GM15510 (cell line): ENCODE measurements around the gene TNIK.

Experiments used
- POLR2A ChIP-seq: IDR thresholded peaks from 3 replicates; pipeline ENCODE4 v1.6.1; 2011; ENCODE audit warnings: borderline replicate concordance; ENCODE audit not compliant: insufficient read length; ENCODE audit errors: extremely low read depth

TNIK gene

DNA sequence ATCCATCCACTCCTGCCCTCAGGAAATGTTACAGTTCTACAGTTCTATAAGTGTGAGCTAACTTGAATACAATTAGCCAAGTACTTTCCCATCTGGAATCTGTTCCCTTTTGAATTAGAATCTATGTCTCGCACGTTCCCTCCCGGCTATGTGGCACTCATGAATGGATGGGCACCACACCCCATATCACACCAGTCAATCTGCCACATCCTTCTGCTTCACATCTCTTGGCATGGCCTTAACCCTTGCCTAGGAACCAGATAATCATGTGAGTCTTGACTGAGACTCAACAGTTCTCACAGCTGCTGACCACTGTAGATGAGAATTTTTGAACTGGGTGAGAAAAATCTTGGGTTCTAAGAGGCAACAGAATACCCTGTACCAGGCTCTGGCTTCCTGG lies 180.2 kb downstream of the TNIK start:
- no peak for TF ChIP-seq POLR2A

DNA sequence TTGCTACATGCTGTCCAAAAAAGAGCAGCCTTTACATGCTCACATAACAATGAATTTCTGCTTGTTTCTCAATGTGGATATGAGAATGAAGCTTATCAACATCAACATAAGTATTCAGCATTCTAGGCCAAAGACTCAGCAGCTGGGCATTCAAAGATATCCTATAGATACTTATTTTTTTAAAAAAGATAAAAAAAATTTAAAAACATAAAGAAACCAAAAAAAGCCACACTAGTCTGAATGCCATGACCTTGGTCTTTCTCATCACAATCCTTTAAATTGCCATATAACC lies 182.0 kb downstream of the TNIK start:
- no peak for TF ChIP-seq POLR2A

DNA sequence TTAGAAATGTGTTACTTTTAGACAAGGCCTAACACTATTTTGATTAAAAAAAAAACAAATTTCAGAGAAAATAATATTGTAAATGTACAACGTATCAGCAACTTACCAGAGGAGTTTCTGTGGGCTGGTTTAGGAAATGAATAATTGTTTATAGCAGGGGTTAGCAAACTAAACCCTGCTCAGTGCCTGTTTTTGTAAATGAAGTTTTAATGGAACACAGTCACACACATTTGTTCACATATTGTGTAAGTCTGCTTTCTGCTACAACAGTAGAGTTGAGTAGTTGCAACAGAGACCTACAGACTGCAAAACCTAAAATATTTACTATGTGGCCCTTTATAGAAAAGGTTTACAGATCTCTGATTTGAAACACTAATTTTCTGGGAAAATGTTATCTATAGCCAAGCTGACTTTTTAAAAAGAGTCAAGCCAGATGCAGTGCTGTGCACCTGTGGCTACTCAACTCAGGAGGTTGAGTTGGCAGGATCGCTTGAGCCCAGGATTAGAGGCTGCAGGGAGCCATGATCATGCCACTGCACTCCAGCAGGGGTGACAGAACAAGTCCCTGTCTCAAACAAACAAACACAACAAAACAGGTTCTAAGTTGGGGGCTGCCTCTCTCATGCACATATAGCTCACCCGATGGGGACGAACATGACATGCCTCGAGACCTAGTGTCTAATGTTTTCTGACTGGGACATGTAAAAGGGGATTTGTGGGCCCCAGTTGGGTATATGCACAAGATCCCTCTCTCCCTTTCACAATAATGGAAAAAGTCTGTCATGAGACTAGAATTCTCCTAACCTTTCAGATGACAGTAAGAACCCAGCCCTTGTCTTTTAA lies 182.5 kb downstream of the TNIK start:
- no peak for TF ChIP-seq POLR2A

DNA sequence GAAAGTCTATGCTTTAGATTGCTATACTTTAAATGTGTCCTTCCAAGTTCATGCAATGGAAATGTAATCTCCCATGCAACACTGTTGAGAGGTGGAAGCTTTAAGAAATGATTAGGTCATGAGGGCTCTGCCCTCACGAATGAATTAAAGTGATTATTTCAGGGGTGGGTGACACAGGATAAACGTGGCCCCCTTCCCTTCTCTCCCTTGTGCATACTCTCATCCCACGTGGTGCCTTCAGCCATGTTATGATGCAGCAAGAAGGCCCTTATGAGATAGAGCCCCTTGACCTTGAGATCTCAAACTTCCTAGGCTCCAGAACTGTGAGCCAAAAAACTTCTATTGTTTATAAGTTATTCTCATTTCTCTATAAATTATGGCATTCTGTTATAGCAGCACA lies 183.3 kb downstream of the TNIK start:
- TF ChIP-seq POLR2A, result no peak

DNA sequence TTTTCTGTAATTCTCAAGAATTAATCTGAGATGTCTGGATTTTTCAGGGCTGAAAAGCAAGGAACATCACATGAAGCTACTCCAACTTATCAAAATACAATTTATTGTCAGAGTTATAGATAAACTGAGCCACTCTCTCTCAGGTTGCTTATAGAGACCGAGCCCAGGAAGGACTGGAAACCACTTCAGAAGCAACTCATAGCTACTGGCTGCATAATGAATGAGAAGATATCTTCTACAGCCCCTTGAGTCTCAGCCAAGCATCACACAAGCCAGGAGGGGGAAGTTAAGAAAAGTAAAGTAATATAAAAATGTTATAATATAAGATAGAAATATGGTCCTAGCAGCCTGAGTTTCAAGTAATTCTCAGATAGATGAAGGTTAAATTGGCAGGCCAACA lies 186.0 kb downstream of the TNIK start:
- TF ChIP-seq POLR2A, result no peak

DNA sequence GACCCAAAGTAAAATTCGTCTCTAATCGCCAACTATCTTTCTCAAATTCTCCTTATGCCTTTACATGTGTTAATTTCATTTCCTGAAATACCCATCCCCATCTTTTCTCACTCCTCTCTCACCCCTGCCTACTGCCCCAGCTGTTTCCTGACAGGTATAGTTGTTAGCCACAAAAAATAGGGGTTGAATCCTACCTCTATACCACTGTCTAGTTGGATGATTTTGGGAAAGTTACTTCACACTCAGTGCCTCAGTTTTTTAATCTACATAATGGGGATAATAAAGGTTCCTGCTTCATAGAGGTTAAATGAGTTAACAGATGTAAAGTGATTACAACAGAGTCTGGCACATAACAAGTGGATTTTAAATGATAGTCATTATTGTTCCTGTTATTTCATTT lies 189.7 kb downstream of the TNIK start:
- TF ChIP-seq POLR2A, result no peak

DNA sequence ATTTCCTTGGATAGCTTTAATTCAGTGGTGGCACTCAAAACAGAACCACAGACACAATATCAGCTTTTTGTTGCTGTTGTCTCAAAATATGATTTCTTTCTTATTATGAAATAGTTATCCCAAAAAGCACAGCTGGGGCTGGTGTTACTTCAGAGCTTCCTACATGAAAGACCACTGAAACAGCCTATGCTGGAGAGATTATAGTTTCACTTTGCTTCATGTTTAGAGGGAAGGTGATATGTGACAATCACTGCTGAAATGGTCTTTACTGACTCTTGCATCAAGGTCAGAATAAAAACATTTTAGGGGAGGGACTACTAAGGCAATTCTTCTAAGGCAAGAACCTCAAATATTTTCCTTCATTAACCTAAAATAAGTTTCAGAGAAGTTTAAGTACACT lies 190.7 kb downstream of the TNIK start:
- no peak for TF ChIP-seq POLR2A

DNA sequence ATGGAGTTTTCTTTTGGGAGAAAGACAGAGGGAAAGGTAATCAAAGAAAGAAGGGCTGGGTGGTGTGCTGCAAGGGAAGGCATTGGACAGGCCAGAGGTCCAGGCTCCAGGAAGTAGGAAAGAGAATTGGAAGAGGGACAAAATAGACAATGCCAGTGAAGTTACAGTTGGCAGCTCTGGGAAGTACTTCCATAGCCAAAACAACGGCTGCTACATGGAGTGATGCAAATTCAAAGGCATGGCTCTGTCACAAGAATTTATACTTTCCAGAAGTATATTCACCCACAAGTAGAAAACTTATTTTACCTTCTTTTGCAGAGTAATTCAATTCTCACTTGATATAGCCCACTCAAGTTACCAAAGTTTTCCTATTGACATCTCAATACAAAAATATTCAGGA lies 191.5 kb downstream of the TNIK start:
- no peak for TF ChIP-seq POLR2A

DNA sequence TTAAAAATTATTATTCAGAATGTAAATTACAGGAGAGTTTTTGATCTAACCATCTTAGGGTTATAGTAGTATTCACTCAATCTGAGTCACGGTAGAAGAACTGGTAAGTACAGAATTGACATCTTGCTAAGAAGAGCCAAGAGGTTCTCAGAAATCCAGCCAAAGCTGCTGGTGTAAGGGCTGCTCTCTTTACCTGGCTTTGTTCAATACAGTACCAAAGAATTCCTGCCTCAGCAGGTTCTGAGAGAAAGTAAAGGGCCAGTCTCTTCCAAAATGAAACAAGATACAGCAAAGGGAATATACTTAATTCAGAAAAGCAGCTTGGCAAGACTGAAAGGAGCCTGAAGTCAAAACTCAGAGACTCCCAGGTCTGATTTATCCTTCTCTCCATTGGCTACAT lies 193.1 kb downstream of the TNIK start:
- no peak for TF ChIP-seq POLR2A

DNA sequence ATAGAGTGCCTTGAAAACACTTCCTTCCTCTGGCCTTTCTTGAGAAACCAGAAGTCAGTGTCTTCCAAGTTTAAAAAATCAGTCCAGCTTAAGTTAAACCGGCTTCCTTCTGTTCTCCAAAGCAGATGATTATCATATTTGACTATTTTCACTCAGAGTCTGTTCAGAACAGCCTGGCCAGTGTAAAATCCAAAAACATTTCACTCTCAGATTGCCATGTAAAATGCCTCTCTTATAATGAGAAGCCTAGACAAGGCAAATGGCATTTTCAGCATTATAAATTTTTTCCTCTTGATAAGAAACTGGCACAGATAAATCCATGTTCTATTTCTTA lies 193.5 kb downstream of the TNIK start:
- TF ChIP-seq POLR2A, result no peak

DNA sequence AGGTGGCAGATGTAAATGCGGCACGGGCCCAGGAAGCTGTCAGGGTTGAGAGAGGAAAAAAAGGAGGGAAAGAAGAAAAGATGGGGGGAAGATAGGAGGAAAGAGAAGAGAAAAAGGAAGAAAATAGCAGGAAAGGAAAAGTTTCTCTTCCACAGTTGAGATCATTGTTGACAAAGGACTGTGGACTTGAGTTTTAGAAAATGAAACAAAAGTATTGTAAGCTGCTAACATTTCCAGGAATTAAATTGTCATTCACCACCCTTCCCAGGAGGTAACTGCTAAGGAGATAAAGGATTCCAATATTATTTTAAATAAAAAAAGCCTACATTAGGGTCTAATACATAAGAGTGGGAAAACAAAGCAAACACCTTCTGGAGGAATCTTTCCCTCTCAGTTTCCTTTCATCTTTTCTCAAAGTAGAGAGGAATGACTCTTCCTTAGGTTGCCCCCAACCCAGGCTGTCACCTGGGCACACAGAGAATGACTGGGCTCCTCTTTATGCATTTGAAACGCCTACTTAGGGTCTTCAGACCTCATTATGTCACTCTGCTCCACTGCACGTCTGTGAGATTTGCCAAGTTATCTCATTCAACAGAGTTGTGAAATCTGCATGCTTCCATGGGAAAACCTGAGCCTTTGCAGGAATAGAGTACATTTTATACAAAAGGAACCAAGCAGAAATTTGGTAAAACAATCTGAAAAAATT lies 194.0 kb downstream of the TNIK start:
- no peak for TF ChIP-seq POLR2A

DNA sequence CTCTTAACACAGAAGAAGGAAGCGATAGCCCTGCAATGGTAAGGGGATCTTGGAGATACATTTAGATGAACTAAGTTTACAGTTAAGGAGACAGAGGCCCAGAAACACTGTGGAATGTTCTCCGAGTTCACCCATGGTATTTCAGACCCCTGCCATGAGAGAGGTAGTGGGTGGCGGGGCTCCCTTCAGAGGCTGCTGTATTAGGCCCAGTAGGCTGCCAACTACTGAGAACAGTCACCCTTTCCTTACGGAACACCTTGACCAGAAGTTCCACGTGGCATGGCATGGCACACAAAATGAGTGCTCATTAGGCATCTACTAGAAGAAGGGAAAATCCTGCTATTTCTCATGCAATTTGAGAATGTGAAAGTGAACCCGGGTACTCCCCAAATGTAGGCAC lies 195.4 kb downstream of the TNIK start:
- no peak for TF ChIP-seq POLR2A

DNA sequence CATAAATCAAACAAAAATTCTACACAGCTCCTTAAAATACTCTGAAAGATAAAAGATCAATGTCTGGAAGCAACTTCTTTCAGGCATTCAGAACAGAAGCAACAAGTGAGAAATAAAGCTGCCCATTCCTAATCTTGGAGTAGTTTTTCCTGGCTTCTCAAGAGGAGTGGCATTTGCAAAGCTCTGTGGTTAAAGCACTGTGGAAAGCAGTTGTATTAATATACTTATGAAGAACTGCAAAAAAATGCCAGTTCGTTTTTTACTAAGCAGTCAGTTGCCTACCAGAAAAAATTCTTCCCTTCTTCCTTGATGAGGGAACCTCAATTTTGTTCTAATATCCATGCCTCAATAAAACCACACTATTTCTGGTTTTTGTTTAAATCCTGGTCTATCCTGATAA lies 197.8 kb downstream of the TNIK start:
- TF ChIP-seq POLR2A, result no peak

DNA sequence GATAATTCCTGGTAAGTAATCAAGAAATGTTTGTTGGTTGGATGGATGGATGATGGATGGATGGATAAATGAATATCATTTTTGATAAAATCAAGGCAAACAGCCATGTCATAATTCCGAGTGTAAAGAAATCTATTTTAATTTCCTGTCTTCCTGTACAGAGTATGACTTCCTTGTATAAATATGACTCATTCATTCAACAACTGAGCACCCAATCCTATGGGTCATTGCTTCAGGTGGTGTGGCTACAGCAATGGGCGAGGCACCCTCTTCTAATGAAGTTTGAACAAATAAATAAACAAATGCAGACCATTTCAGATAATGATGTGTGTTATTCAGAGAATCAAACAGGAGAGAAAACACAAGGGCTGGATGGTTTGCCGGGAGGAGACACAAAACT lies 198.7 kb downstream of the TNIK start:
- no peak for TF ChIP-seq POLR2A

DNA sequence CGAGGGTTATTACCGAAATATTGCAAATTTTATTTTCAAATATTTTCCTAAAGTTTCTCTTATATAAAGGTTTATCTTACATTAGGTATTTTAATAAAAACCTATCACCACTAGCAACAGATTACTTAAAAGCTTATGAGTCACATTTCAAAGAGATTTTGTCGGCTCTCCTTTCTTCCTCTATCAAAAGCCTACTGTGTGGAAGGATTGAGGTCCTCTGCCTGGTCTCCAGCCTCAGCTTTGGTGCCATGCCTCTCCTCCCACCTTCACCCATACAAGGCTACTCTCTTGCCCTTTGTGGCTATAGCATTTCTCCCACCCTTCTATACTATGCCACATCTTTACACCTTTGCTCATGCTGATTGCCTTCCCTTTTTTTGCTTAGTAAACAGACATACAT lies 199.3 kb downstream of the TNIK start:
- TF ChIP-seq POLR2A, result no peak

DNA sequence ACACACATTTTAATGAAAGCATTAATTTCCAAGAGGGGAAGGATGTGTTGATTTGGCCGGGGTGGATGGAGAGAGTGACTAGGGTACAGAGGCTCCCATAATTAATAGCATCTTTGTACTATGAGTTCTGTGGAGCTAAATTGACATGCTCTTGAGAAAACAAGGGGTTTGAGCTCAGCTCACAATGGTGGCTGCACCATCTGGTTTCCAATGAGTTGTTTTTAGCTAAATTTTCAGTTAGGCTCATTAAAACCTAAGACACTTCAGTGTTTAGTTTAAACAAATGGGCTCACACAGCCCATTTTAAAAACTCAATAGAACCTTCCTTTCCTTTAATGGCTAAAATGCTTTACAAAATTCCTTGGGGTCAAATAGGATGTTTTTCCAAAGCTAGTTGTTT lies 199.7 kb downstream of the TNIK start:
- TF ChIP-seq POLR2A, result no peak
